Coronary artery (tissue), 2 donors: Measurements from ENCODE around the gene LRSAM1.

Experiments
- DNase-seq: peaks from one replicate; pipeline ENCODE4 v3.0.0-alpha.2; 2017; ENCODE audit warnings: low spot score
- H3K27ac ChIP-seq, 2 donors: fragments of 200-600 bp; sonication (generic); one replicate each; pipeline ENCODE4 v1.5.1; 2016 to 2019
- H3K4me3 ChIP-seq: fragments of 200-600 bp; sonication (generic); 2 replicates; pipeline ENCODE4 v1.5.1; 2016; ENCODE audit warnings: mild to moderate bottlenecking, moderate library complexity
- TF ChIP-seq, protein P1 (sequence below): fragments of 200-600 bp; sonication (generic); IDR thresholded peaks from one replicate; pipeline ENCODE4 v1.5.1; 2019; ENCODE audit warnings: antibody characterized with exemption

LRSAM1 gene

DNA sequence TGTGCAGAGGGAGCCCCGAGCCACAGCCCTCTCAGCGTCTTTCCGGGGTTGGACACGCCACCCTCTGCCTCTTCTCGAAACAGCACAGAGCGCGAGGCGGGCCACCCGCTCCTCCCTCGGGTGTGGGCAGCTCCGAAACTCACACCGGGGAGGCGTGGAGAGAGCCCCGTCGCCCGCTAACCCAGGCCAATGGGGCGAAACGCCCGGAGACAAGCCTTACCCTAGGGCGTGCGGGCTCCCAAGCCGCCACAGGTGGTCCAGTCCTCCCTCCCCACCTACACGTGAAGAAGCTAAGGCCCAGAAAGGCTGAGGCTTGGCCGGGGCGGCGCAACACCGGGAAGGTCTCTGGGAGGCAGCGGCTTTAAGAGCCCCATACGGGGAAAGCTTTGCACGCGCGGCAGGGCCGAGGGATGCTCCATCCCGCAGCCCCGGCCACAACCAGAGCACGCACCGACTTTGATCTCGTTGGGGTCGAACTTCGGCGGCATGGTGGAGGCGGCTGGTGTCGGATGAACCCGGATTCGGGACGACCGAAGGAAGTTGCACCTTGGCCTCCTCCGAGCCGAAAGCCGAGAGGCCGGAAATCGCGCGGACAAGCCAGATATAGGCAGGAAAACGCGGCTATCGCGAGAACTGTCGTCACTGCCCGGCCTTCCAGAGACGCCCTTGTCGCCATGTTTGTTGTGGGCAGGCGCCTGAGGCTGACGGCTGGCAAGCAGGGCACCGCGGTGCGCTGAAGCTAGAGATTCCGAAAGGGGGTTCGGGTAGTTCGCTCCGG is at the start of gene LRSAM1, which contains the start of gene RPL12:
Gene LRSAM1, plus strand, starts transcription at position 681 of the 778 bp plus-strand sequence. CDS start 3,018 bp downstream, outside the sequence.
Gene RPL12, minus strand, starts transcription at position 577 of the 778 bp plus-strand sequence. Its CDS starts 89 bp downstream, at position 488.
- peak; percentile 98 for DNase-seq
- TF ChIP-seq, protein P1, sequence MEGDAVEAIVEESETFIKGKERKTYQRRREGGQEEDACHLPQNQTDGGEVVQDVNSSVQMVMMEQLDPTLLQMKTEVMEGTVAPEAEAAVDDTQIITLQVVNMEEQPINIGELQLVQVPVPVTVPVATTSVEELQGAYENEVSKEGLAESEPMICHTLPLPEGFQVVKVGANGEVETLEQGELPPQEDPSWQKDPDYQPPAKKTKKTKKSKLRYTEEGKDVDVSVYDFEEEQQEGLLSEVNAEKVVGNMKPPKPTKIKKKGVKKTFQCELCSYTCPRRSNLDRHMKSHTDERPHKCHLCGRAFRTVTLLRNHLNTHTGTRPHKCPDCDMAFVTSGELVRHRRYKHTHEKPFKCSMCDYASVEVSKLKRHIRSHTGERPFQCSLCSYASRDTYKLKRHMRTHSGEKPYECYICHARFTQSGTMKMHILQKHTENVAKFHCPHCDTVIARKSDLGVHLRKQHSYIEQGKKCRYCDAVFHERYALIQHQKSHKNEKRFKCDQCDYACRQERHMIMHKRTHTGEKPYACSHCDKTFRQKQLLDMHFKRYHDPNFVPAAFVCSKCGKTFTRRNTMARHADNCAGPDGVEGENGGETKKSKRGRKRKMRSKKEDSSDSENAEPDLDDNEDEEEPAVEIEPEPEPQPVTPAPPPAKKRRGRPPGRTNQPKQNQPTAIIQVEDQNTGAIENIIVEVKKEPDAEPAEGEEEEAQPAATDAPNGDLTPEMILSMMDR: no peak
- H3K27ac ChIP-seq: peak within 1 kb of the TSS; percentile 97 to 98
- peak within 1 kb of the TSS; percentile 90 for H3K4me3 ChIP-seq

DNA sequence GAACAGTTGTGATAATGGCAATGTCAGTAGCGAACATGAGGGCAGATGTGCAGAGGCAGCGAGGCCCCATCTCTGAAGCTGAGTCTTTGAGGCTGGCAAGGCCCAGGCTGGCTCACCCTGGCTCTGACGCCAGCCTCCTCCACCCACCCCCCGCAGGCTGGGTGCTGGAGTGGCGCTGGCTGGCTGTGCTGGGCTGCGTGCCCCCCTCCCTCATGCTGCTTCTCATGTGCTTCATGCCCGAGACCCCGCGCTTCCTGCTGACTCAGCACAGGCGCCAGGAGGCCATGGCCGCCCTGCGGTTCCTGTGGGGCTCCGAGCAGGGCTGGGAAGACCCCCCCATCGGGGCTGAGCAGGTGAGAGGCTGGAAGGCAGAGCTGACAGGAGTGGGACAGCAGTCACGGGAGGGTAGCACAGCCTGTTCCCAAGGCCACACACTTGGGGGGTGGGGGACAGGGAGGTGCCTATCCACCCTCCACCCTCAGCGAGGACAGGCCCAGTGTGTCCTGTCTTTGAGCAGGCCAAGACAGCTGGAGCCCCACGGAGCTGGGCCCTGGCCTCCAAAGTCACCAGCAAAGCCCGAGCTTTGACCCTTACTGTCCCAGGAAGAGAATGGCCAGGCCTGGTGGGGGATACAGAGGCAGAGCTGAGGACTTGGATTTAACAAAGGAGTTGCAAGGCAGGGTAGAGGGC is 48.8 kb upstream of the LRSAM1 start:
- Histone ChIP-seq H3K27ac (no peak overlapping the region), H3K4me3 (no peak overlapping the region)
- DNase-seq: no peak
- TF ChIP-seq, protein P1: no peak

DNA sequence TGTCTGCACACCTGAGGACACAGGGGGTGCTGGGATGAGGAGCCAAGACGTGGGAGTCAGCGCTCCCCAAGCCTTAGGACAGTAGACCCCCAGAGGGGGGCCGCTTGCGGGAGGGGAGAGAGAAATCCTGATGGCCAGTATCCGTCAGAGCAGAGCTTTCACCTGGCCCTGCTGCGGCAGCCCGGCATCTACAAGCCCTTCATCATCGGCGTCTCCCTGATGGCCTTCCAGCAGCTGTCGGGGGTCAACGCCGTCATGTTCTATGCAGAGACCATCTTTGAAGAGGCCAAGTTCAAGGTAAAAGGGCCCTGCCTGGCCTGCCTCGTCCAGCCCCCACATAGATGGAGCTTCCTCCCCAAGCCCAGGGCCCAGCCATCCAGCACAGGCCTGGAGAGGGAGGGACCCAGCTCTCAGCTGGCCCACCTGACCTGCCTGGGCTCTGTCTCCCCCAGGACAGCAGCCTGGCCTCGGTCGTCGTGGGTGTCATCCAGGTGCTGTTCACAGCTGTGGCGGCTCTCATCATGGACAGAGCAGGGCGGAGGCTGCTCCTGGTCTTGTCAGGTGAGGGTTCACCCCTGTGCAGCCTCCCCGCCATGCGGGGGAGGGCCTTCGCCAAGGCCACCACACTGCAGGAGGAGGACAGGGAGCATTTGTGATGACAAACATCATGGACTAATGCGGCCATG is 47.7 kb upstream of the LRSAM1 start:
- TF ChIP-seq, protein P1: no peak
- no peak overlapping the region for H3K27ac ChIP-seq
- H3K4me3 ChIP-seq: no peak overlapping the region
- no peak for DNase-seq

DNA sequence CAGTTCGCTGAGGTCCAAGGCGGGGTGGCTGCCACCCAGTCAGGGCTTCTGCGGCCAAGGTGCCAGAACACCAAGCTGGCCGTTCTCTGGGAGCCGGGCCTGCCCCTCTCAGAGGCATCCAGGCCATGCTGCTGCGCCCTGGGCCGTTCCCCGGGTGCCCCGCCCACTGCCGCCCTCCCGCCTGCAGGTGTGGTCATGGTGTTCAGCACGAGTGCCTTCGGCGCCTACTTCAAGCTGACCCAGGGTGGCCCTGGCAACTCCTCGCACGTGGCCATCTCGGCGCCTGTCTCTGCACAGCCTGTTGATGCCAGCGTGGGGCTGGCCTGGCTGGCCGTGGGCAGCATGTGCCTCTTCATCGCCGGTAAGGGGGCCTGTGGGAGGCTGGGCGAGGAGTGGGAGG is 46.7 kb upstream of the LRSAM1 start:
- Histone ChIP-seq H3K4me3 (no peak overlapping the region), H3K27ac (no peak overlapping the region)
- no peak for DNase-seq
- TF ChIP-seq, protein P1: no peak

DNA sequence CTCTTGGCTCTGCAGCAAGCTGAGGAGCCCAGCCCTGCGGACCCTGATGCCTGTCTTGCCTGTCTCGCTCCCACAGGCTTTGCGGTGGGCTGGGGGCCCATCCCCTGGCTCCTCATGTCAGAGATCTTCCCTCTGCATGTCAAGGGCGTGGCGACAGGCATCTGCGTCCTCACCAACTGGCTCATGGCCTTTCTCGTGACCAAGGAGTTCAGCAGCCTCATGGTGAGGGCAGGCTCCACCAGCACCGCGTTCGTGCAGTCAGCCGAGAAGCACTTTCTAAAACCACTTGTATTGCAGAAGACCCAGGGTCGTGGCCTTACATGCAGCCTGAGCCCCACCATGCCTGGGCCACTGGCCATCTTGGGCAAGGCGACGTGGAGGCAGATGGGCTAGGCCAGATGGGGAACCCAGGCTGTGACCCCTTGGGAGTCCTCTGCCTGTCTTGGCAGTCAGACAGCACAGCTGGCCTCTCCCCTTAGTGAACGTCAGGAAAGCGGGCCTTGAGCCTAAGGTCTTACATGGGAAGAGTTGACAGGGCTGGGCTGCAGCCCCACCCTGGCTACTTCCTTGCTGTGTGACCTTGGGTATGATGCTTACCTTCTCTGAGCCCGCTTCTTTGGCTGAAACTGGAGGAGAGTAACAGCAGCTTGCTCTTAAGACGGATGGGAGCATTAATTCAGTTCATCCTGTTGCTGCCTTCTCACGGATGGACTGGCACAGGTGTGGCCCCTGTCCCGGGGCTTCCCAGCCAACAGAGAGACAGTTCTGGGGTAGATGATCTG is 45.8 kb upstream of the LRSAM1 start:
- Histone ChIP-seq H3K4me3 (no peak overlapping the region), H3K27ac (no peak overlapping the region)
- TF ChIP-seq, protein P1: no peak
- no peak for DNase-seq

DNA sequence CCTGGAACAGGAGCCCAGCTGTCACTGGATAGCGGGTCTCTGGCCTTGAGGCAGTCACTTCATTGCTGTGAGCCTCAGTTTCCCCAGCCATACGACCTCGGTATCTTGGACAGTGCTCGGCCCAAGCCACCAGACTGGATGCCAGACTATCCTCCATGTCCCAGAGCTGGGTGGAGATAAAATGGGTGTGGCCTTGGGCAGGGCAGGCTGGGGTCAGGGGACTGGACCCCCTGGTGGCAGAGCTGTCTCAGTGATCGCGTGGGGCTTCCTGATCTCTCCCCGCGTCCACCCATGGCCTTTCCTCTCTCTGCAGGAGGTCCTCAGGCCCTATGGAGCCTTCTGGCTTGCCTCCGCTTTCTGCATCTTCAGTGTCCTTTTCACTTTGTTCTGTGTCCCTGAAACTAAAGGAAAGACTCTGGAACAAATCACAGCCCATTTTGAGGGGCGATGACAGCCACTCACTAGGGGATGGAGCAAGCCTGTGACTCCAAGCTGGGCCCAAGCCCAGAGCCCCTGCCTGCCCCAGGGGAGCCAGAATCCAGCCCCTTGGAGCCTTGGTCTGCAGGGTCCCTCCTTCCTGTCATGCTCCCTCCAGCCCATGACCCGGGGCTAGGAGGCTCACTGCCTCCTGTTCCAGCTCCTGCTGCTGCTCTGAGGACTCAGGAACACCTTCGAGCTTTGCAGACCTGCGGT is 44.4 kb upstream of the LRSAM1 start:
- no peak for DNase-seq
- TF ChIP-seq, protein P1: no peak
- Histone ChIP-seq H3K4me3 (no peak overlapping the region), H3K27ac (no peak overlapping the region)
